PC-9 (cell line): Measurements from ENCODE around the gene SLC5A1.

Experiments
- EZH2 ChIP-seq: fragments of 200-600 bp; sonication (generic); IDR thresholded peaks from 2 replicates; pipeline ENCODE4 v1.8.0; 2017; ENCODE audit warnings: antibody characterized with exemption, low read depth
- TF ChIP-seq, protein P1 (sequence below): fragments of 200-600 bp; sonication (generic); conservative IDR thresholded peaks from 2 replicates; pipeline ENCODE4 v1.6.1; 2017; ENCODE audit warnings: mixed run types, antibody characterized with exemption, mild to moderate bottlenecking, moderate library complexity

GRCh38 chr22:31998784-31999385 lies 44.2 kb upstream of the SLC5A1 start:
- TF ChIP-seq, protein P1, sequence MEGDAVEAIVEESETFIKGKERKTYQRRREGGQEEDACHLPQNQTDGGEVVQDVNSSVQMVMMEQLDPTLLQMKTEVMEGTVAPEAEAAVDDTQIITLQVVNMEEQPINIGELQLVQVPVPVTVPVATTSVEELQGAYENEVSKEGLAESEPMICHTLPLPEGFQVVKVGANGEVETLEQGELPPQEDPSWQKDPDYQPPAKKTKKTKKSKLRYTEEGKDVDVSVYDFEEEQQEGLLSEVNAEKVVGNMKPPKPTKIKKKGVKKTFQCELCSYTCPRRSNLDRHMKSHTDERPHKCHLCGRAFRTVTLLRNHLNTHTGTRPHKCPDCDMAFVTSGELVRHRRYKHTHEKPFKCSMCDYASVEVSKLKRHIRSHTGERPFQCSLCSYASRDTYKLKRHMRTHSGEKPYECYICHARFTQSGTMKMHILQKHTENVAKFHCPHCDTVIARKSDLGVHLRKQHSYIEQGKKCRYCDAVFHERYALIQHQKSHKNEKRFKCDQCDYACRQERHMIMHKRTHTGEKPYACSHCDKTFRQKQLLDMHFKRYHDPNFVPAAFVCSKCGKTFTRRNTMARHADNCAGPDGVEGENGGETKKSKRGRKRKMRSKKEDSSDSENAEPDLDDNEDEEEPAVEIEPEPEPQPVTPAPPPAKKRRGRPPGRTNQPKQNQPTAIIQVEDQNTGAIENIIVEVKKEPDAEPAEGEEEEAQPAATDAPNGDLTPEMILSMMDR, result no peak
- no peak for TF ChIP-seq EZH2
